ENCODE results near the gene FKBP3. TPM values are rescaled to one million over a fixed set of nuclear protein-coding genes. Genes with fewer than 3 reads are reported as not detected.

The FKBP3 gene
- total RNA-seq, 1 donor from 2014 or later, result 77.0 TPM

DNA sequence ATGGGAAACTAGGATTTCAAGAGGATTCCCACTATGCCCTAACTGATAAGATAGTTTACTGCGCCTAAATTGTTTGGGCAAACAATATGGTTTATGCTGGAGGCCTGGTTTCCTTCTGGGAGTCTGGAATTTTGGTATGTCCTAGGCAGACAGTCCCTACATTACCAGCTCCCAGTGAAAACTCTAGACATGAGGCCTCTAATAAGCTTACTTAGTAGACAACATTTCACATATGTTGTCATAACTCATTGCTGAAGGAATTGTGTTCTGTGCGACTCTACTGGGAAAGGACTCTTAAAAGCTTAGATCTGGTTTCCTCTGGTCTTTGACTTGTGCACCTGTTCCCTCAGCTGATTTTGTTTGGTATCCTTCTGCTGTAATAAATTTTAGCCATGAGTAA is 68.3 kb downstream of the FKBP3 start:
- H3K36me3 ChIP-seq (ENCODE audit: insufficient read depth, low read length), result no peaks in the 10 kb centered on the region
- H3K4me2 ChIP-seq (ENCODE audit: low read length), result no peak overlapping the region
- peaks cover 2% of the 10 kb centered on the region for H3K36me3 Mint-ChIP-seq (ENCODE audit: low read depth, unreplicated experiment)
- no peaks in the 10 kb centered on the region for H3K27me3 ChIP-seq (ENCODE audit: insufficient read depth, low read length)
- H3K27me3 Mint-ChIP-seq (ENCODE audit: low read depth, unreplicated experiment), result no peaks in the 10 kb centered on the region
- no peak overlapping the region for H2AFZ ChIP-seq (ENCODE audit: low read depth, low read length)
- no peaks in the 10 kb centered on the region for H3K9me3 ChIP-seq (ENCODE audit: insufficient read depth, low read depth, low read length)
- no peaks in the 10 kb centered on the region for H3K9me3 Mint-ChIP-seq (ENCODE audit: unreplicated experiment)
- H3K79me2 ChIP-seq (ENCODE audit: insufficient read depth, low read length), result peaks cover 2% of the 10 kb centered on the region
- H3K9ac ChIP-seq (ENCODE audit: low read length), result no peak overlapping the region
- DNase-seq (ENCODE audit: low read depth) (no peak), FAIRE-seq (no peak)
- H3K4me1 Mint-ChIP-seq (ENCODE audit: low read depth, unreplicated experiment), result peaks cover 3% of the 10 kb centered on the region
- H3K4me3 Mint-ChIP-seq (ENCODE audit: unreplicated experiment), result no peak overlapping the region
- no peaks in the 10 kb centered on the region for H3K4me1 ChIP-seq (ENCODE audit: insufficient read depth, low read length)
- no peak overlapping the region for H3K27ac ChIP-seq (ENCODE audit: low read depth, low read length)
- H3K27ac Mint-ChIP-seq (ENCODE audit: unreplicated experiment), result no peak overlapping the region
- no peak overlapping the region for H3K4me3 ChIP-seq (ENCODE audit: insufficient read depth, low read depth, low read length)
- TF ChIP-seq, protein P1, sequence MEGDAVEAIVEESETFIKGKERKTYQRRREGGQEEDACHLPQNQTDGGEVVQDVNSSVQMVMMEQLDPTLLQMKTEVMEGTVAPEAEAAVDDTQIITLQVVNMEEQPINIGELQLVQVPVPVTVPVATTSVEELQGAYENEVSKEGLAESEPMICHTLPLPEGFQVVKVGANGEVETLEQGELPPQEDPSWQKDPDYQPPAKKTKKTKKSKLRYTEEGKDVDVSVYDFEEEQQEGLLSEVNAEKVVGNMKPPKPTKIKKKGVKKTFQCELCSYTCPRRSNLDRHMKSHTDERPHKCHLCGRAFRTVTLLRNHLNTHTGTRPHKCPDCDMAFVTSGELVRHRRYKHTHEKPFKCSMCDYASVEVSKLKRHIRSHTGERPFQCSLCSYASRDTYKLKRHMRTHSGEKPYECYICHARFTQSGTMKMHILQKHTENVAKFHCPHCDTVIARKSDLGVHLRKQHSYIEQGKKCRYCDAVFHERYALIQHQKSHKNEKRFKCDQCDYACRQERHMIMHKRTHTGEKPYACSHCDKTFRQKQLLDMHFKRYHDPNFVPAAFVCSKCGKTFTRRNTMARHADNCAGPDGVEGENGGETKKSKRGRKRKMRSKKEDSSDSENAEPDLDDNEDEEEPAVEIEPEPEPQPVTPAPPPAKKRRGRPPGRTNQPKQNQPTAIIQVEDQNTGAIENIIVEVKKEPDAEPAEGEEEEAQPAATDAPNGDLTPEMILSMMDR (IDR thresholded peaks at IDR 0.05; ENCODE audit: insufficient read depth, low read depth, low read length), result no peak
- TF ChIP-seq EZH2 (IDR thresholded peaks at IDR 0.05; ENCODE audit: insufficient read depth, low read length), result no peak
- peaks cover 4% of the 10 kb centered on the region for H4K20me1 ChIP-seq (ENCODE audit: insufficient read depth, low read length)

Other genes starting within 250 kb of the FKBP3 start
- gene KLHL28, start 172.5 kb downstream of the FKBP3 start, total RNA-seq, result 21.2 and 22.1 TPM in 2 replicates
- 14.7 and 15.2 TPM in 2 replicates for gene TOGARAM1, start 172.3 kb downstream of the FKBP3 start, total RNA-seq
- gene PRPF39, start 50.4 kb downstream of the FKBP3 start, total RNA-seq, result 42.6 and 43.3 TPM in 2 replicates
- gene FANCM, start 1.4 kb upstream of the FKBP3 start, total RNA-seq, result 4.2 and 5.4 TPM in 2 replicates
- 7.0 and 9.8 TPM in 2 replicates for gene MIS18BP1, start 118.7 kb upstream of the FKBP3 start, total RNA-seq

Data from astrocyte (in vitro differentiated cells and primary cell).